Measurements from ENCODE around the gene TOMM5.
A peak's percentile ranks its signal among the peaks of the same experiment; 100 is the strongest.

Gene TOMM5

DNA sequence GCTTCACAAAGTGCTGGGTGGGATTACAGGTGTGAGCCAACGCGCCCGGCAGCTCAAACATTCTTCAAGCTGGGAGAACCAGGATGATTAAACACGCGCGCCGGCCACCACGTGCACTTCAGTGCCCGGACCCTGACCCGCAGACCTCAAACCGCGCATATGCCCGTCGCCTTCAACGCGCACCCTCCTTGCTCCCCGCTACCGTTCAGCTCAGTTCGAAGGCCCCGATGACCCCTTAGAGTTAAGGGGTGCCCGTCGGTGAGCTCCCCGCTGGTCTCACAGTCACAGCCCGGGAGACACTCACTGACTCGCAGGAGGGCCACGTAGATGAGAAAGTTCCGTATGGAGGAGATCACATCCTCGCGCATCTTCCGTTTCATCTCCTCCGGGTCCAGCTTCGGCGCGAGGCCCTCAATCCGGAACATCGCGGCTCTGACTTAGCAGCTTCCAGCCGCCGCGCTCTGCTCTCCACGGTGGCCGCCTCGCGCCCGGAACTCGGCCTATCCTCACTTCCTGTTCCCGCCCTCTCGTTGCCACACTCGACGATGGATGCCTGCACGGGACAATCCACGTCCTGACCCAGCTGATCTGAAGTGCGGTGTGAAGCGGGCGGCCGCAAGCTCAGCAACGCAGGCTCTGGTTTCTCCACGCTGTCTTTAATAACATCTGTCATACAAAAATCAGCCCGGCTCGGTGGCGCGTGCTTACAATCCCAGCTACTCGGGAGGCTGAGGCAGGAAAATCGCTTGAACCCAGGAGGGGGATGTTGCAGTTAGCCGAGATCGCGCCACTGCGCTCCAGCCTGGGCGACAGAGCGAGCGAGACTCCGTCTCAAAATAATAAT, at the start of gene TOMM5:
TOMM5 (minus strand) TSS at position 490 of the 844 bp plus-strand sequence; CDS start at position 425, 65 bp downstream.
- peak; percentile 92 to 94 for DNase-seq

DNA sequence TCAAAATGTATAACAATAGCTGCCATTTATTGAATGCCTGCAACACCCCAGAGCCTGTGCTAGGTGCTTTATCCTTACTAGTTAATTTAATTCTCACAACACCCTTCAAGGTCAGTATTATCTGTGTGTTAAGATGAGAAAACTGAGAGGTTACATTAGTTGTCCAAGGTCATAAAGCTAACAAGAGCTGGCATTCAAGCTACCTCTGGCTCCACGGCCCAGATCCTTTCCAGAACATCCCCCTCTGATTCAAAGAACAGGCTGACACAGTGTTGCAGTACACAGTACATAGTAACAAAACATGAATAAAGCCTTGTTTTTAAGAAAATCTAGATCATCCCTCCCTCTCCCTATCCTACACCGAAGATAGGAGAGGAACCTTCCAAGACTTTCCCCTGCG, 48.9 kb upstream of the TOMM5 start:
- DNase-seq: no peak

DNA sequence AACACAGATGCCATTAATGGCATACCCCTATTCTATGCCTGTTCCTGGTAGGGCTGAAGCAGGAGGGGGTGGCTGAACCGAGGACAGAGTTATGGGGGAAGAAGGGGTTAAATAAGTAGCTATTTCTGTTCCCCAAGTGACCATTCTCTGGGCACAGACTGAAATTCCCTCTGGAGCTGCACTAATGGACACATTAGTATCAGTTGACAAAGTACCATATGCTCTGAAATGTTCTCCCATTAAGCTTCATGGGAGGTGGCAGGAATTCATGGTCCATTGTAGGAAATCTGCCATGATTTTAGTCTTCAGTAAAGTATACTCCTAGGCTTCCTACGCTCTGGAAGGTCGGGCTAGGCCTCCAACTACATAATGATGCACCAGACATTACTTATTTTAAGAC, 47.8 kb upstream of the TOMM5 start:
- DNase-seq: no peak

DNA sequence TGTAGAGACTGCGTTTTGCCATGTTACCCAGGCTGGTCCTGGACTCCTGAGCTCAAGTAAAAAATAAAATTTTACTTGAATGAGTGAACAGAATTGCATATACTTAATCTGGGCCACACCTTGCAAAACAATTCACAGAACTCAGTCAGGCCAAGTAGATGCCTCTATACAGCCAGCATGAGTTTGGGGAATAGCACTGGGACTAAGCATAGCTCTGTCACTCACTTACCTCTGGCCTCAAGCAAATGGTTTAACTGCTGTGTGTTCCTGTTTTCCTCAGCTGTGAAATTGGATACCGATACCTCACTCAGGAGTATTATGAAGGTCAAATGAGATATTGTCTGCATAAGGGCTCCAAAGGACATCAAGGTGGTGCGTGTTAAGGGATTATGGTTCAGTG, 47.4 kb upstream of the TOMM5 start:
- DNase-seq: no peak

DNA sequence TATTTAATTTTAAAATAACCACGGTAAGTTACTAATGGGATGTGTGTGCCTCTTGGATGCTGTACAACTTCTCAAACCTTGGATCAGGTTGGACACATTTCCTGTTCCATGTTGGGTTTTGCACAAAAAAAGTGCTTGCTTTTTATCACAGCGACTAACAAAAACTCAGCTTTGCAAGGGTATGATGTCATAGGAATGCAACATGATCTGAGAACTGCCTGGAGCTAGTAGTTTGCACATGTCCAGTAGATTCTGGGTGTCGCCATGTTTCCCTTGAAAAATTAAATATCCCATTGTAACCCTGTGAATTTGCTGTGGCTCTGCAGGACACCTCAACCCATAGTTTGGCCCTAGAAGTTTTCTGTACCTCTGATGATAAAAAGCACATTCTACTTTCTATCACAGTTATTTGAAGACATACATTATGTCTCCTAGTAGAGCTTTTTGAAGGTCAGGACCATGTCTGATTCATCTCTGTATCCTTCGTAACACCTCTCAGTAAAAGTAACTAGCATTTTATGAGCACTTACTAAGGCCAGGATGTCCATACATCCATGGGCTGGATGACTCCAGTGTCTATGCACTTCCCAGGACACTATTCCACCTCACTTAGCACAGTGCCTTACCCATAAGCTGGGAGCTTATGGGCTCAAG, 46.8 kb upstream of the TOMM5 start:
- no peak for DNase-seq

DNA sequence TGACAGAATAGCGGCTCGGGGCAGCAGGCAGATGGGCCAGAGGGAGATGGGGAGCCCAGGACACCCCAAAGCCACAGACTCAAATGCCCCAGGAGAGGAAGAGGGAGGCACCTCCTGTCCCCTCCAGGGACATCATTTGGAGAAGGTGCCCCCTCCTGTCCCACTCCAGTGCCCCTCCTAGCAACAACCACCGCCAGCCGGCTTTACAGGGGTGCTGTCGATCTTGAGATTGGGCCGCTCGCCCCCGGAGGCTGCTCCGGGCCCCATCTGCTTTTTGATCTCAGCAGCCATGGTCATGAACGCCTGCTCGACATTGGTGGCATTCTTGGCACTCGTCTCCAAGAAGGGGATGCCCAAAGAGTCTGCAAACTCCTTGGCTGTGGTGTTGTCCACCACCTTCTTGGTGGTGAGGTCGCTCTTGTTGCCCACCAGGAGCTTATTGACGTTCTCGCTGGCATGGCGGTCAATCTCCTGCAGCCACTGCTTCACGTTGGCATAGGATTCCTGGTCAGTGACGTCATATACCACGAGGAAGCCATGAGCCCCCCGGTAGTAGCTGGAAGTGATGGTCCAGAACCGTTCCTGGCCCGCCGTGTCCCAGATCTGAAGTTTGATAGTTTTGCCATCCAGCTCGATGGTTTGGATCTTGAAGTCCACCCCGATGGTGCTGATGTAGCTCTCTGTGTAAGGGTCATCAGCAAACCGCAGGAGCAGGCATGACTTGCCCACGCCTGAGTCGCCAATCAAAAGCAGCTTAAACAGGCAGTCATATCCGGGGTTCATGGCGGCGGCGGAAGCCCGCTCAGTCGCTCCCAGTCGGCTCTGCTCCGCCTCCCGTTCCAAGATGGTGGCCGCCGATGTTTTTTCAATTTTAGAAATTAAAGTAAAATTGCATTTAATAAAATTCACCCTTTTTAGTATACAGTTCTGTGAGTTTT, 44.4 kb upstream of the TOMM5 start:
- no peak for DNase-seq

DNA sequence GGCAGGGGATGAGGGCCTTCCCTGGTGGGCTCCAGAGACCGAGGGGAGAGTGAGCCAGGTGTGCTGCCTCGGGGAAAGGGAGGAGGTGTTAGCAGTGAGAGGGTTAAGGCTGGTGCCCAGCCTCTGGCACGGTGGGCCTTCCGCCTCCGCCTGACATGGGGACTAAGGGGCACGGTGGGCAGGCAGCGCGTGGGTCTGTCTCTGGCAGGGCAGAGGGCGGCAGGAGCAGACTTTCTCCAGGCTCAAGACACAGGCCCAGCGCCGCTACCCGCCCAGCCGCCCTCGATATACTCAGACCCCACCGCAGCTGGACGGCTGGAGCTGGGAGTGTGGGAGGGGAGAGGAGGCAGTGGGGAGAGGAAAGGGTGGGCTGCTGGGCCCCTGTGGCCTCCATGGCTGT, 43.4 kb upstream of the TOMM5 start:
- no peak for DNase-seq

DNA sequence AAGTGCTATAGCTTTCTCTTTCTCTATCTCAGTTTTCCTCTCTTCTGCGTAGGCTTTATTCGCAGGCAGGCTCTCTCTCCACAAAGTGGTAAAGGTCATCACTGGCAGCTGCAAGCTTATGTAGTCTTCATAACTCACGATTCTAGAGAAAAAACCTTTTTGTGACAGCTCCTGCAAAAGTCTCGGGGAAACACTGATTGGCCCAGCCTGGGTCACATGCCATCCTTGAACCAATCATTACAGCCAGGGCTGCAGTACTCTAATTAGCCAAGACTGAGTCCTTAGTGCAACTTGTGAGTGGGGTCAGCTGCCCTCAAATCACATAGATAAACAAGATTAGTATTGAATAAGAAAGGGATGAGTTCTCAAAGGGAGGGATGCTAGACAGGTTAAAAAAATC, 40.1 kb upstream of the TOMM5 start:
- DNase-seq: no peak

DNA sequence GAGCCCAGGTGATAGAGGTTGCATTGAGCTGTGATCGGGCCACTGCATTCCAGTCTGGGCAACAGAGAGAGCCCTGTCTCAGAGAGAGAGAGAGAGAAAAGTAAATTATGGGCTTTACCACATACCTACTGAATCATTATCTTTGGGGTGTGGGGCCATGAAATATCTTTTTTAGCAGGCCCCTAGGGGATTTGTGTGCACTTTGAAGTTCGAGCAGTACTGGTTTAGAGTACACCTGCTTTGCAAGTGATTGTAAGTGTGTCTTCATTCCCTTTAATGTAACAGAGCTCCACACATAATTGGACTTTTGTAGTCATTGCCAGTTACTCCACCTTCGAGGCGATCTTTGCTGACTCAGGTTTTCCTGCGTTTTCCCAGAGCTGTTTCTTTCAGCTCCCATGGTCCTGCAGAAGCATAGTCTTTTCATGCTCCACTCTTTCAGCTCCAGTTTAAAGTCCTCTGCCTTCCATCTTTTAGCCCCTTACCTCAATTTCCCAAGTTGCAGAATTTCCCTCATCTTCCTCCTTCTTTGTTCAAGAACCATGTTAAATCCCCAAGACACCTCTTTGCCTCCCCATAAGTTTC, 34.4 kb upstream of the TOMM5 start:
- DNase-seq: no peak

DNA sequence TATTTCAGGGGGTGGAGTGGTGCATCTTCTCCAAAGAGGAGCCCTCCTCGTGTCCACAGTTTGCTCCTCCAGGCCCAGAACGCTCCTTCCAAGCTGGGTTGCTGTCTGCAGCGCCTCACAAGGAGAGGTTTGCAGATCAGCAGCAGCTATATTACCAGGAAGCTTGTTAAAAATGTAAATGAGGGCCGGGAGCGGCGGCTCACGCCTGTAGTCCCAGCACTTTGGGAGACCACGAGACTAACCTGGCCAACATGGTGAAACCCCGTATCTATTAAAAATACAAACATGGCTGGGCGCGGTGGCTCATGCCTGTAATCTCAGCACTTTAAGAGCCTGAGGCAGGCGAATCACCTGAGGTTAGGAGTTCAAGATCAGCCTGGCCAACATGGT, 33.4 kb upstream of the TOMM5 start:
- no peak for DNase-seq

DNA sequence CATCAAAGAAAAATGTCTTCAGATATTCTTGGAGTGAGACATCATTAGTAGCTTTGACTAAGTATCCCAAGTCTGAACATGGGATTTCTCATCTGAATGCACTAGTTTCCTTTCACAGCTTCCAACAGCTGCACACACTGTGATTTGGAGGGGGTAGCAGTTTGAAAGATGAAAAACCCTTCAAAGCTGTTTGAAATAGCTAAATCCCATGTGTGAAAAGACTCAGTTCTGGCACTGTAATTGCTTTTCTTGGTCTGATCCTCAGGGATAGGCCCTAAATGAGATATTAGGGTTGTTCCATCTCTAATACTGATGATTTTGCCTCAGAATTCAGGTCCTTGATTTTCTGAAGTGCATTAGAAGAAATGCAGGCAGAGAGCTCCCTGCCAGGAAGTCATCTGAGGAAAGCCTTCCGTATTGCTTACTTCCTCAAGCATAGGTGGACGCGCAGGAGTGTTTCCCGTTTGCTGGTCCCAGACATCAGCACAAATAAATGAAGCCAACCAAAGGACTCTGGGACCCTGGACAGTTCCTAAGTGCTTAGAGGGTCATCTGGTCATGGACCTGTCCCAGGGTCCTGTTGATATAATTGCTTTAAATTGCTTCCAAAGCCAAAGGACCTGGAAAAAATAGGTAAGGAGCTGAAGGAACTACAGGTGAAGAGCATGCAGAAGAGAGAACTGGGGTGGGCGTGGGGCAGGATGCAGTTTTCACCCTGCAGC, 32.8 kb upstream of the TOMM5 start:
- DNase-seq: no peak

DNA sequence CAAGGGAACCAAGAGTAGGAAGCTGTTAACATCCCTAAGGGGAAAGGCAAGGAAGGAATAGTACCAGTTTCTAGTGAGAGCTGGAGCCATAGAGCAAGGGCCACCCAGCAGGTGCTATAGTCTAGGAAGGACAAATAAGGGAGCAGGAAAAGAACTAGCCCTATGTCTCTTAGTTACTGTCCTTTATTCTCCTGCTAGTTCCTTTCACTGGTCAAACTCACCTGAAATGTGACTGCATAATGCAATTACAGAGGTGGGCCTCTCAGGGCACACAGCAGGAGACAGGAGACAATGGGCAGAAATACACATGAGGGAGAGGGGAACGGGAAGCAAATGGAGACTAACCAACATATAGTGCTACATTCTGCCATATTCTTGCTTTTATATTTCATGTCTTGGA, 31.7 kb upstream of the TOMM5 start:
- no peak for DNase-seq

DNA sequence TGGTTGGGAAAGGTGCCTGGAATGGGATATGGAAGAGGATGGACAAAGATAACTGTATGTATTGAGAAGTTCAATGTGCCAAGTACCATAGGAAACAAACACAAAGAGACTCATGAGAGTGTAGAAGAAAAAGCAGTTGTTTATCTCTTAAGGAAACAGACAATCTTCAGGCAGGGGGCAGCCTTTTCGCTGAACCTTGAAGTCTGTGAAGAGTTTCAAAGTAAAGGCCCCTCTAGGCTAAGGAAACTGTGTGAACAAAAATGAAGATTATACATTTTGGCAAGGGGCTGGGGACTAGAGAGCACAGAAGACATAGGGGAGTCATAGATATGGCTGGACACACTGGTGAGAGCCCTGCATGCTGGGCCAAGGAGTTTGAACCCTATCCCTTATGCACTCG, 30.9 kb upstream of the TOMM5 start:
- no peak for DNase-seq

DNA sequence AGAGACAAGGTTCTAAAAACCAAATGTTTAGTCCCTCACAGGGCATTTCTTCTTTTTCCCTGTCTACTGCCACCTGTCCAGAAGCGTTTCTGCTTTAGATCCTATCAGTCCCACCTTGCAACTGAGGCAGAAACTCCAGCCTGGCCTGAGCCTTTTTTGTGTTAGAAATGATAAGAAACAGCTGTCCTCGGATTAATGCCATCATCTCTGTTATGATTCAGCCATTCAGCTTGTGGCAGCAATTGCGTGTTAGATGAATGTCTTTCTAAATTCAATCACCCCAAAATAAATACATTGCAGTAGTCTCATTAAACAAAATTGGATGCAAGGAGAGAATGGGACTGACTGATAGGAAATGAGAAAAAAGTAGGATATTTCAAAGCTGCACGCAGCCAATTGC, 30.1 kb upstream of the TOMM5 start:
- DNase-seq: no peak

DNA sequence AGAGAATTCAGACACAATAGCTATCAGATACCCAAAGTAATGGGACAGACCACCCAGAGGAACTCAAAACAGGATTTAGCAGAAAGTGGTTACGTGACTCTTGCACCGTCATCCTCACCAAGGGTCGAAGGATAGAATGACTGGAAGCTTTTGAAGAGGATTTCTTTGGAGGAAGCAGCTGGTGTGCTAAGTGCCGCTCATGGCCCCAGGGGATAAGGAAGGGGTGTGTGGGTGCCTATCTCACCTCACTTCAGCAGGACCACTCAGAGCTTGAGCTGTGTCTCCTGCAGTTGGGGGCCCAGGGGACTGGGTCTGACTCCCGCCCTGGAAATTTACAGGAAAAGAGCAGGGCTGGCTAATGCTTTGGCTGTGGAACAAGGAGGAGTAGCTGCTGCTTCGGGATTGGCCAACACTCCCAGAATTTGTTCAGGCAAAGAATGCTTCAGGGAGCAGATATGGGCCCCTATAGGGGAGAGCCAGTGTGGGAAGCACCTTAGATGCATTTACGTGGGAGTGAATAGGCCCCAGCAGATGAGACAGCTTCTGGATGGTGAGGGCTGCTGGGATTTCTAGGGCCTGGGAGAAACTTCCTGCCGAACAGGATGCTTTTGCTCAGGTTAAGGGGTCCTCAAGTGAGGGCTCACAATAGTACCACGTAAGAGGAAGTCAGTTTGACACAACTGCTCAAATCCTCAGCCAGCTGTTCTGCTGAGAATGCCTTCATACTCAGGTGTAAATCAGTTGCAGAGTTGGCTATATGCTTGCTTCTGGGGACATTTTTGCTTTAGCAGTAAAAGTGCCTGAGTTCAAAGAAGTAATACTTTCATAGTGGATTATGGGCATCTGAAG, 29.1 kb upstream of the TOMM5 start:
- DNase-seq: no peak

DNA sequence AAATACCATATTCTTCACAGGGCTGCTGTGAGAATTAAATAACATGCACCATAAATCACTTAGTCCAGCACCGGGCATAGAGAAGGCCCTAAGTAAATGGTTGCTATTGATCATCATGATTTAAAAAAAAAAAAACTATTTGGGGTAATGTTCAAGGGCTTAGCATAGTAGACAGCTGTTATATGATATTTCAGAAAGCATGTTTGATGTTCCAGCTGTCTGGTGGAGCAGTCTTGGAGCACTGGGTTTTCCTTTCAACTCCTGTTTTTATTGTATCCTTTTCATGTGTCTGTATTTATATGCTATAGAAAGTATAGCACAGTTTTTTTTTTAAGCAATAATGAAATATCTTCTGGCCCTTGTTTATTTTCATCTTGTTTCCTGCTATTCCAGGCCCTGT, 28.0 kb upstream of the TOMM5 start:
- DNase-seq: no peak

DNA sequence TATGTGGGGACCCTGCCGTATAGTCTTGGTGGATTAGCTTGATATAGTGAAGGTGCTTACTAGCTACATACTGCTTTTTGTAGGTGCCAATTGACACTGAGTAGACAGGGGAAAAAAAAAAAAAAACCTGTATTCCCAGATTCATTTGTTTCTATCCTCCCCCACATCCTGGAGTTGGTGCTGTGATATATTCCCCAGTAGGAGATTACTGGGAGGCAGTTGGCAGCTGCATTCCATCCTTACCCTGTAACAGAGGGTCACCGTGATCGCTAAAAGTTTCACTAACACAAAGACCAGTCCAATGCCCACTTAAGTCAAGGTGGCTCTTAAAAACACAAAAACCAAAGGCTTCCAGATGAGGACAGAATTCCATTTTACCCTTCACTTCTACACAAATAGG, 27.4 kb upstream of the TOMM5 start:
- no peak for DNase-seq

DNA sequence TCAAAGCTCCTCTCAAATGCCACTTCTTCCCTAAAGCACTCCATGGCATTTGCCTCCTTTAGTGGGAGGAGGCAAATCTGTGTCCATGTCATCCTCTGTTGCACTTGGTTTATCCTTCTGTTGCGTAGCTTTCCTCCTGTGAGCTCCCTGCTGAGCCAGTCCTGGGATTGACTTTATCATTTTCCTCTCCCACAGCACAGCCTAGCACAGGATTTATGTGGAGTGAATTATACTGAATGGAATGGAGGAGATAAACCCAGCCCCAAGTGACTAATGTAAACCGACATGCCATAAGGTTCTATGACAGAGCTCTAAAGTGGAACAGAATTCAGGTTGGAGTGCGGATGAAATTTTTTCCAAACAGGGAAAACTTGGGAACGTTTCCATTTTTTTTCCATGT, 26.4 kb upstream of the TOMM5 start:
- no peak for DNase-seq

DNA sequence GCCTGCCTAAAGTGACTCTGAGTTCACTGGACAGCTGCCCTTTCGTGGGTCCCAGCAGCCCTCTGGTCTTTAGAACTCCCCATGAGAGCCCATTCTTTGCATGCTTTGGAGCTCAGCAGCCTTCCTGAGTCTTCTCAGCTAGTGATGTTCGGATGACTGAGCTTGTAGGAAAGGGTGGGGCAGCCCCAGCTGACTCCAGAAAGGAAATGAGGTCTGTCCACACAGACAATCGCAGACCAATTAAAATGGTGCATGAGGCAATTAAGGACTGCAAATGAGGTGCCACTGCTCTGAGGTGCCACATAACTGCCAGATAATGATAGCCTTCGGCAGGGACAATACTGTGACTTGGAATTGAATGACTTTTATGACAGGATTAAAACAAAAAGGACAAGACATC, 25.4 kb upstream of the TOMM5 start:
- DNase-seq: no peak

DNA sequence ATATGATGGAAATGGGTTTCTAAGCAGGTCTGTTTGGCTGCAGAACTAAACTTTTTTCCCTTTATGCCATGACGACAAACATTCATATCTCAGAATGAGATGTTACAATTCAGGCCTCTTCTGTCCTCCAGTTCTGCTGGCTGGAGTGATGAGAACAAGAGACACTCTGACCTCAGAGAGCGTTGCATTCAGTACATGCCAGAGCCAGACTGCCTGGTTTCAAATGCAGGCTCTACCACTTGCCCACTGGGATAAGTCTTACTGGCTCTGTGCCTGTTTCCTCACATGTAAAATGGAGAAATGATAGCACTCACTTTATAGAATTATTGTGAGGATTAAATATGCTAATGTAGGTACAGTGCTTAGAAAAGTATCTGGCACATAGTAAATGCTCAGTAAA, 24.8 kb upstream of the TOMM5 start:
- DNase-seq: no peak

DNA sequence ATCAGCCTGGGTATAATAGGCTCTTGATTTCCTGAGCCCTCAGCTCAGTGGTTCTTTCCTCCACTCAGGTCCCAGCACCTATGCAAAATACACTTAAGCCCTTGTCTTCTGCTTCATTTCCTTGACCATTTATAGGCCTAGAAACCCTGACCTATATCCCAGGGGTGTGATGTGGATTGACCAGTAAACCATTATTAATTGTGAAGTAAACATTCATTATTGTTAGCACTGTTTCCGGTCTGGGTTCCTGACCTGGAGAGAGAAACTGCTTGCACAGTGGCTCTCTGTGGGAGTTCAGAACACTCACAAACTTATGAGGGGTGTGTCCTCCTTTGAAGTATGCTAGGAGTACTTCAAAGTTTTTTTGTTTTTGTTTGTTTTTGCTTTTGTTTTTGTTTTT, 19.6 kb upstream of the TOMM5 start:
- no peak for DNase-seq

DNA sequence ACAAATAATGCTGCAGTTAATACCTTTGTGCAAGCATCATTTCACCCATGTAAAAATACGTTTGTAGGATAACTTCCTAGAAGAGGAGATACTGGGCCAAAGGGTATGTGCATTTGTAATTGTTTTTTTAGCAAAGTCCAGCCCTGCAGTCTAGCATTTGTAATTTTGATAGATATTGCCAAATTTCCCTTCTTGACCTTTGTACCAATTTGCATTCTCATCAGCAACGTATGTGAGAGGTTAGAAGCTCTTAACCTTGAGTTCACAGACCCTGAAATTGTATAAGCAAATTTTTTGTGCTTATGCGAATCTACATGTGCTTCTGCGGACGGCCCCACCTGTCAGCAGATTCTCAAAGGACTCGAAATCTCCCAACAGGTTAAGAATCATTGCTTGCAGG, 18.6 kb upstream of the TOMM5 start:
- DNase-seq: no peak

Measured in activated T-cell treated with anti-CD3 and anti-CD28 coated beads, Interleukin-2, amount 50 U/mL, for 48 hours (primary cell).